Lower lobe of right lung (tissue), 2 donors: Measurements from ENCODE around the gene TRPV4. TPM values are rescaled to one million over a fixed set of nuclear protein-coding genes. Genes with fewer than 3 reads are reported as not detected.

Experiments used
- ATAC-seq, 2 donors: fragments of 200-7000 bp; cut with Tn5 transposase; one replicate each; pipeline ENCODE4 v1.9.1; 2020 to 2022; ENCODE audit warnings: mild to moderate bottlenecking in 2 of 2, moderate library complexity in 2 of 2
- DNase-seq: peaks from one replicate; pipeline ENCODE4 v3.0.0-alpha.2; 2020
- H3K27ac ChIP-seq: fragments of 200-600 bp; one replicate; pipeline ENCODE4 v1.8.0; 2022
- H3K27me3 ChIP-seq: fragments of 200-600 bp; one replicate; pipeline ENCODE4 v1.8.0; 2022; ENCODE audit warnings: low read depth
- H3K36me3 ChIP-seq: fragments of 200-600 bp; one replicate; pipeline ENCODE4 v1.8.0; 2022; ENCODE audit warnings: mild to moderate bottlenecking
- H3K4me1 ChIP-seq: fragments of 200-600 bp; one replicate; pipeline ENCODE4 v1.8.0; 2022
- H3K4me3 ChIP-seq: fragments of 200-600 bp; one replicate; pipeline ENCODE4 v1.8.0; 2022; ENCODE audit warnings: mild to moderate bottlenecking
- H3K9me3 ChIP-seq: fragments of 200-600 bp; one replicate; pipeline ENCODE4 v1.8.0; 2022
- CTCF ChIP-seq: fragments of 200-600 bp; IDR thresholded peaks from one replicate; pipeline ENCODE4 v1.8.0; 2022; ENCODE audit warnings: antibody characterized with exemption, mild to moderate bottlenecking
- intact Hi-C: fragments of 100-400 bp; cut with DNase I; formaldehyde crosslinking; loops from one replicate; pipeline ENCODE4 v1.11.0; 2022
- total RNA-seq: library from RNA; stranded (reverse); fragmentation: NEBNext Ultra II Directional; extraction: Animal tissue kit (Norgen Biotek cat#: 25700); gene quantifications from one replicate; pipeline ENCODE4 v1.2.1, GENCODE V29; 2021
- donor health status: DM: no; HTN: yes; CAD: no; lungs with severe emphysema.

The TRPV4 gene
- total RNA-seq, 1 donor from 2014 or later, result 7.7 TPM

- intact Hi-C loops, result no loop called here
Measured at GRCh38 chr12:109824731-109825130, 8.5 kb downstream of the TRPV4 start.

GRCh38 chr12:109822951-109823411, 10.2 kb downstream of the TRPV4 start:
- DNase-seq (no peak), ATAC-seq (peak; percentile 11 to 16)
- intact Hi-C loops, result no loop called here
- H3K4me3 ChIP-seq, result no peak overlapping the region
- no peaks in the 10 kb centered on the region for H3K4me1 ChIP-seq
- no peaks in the 10 kb centered on the region for H3K9me3 ChIP-seq
- no peak overlapping the region for H3K27ac ChIP-seq
- H3K36me3 ChIP-seq, result no peaks in the 10 kb centered on the region
- H3K27me3 ChIP-seq, result no peaks in the 10 kb centered on the region
- TF ChIP-seq CTCF, result no peak

More at GRCh38 chr12:109824731-109825130, 8.5 kb downstream of the TRPV4 start:
- no peaks in the 10 kb centered on the region for H3K36me3 ChIP-seq
- peaks cover 8% of the 10 kb centered on the region for H3K27me3 ChIP-seq
- TF ChIP-seq CTCF, result no peak
- no peaks in the 10 kb centered on the region for H3K9me3 ChIP-seq
- DNase-seq (no peak), ATAC-seq (no peak)
- H3K4me1 ChIP-seq, result no peaks in the 10 kb centered on the region
- H3K27ac ChIP-seq, result no peak overlapping the region
- no peak overlapping the region for H3K4me3 ChIP-seq

GRCh38 chr12:109822416-109822815, 10.8 kb downstream of the TRPV4 start:
- no peaks in the 10 kb centered on the region for H3K9me3 ChIP-seq
- no peak for TF ChIP-seq CTCF
- H3K4me1 ChIP-seq, result no peaks in the 10 kb centered on the region
- H3K27ac ChIP-seq, result no peak overlapping the region
- peaks cover 1% of the 10 kb centered on the region for H3K27me3 ChIP-seq
- intact Hi-C loops, result no loop called here
- DNase-seq (no peak), ATAC-seq (no peak)
- no peak overlapping the region for H3K4me3 ChIP-seq
- no peaks in the 10 kb centered on the region for H3K36me3 ChIP-seq

GRCh38 chr12:109821968-109822367, 11.2 kb downstream of the TRPV4 start:
- Histone ChIP-seq H3K27me3 (peaks cover 4% of the 10 kb centered on the region), H3K4me1 (no peaks in the 10 kb centered on the region), H3K4me3 (no peak overlapping the region), H3K9me3 (no peaks in the 10 kb centered on the region), H3K36me3 (no peaks in the 10 kb centered on the region), H3K27ac (no peak overlapping the region)
- DNase-seq (no peak), ATAC-seq (no peak)
- no peak for TF ChIP-seq CTCF
- intact Hi-C loops, result no loop called here

GRCh38 chr12:109820816-109821381, 12.3 kb downstream of the TRPV4 start:
- no peak for DNase-seq
- intact Hi-C loops, result no loop called here
- no peaks in the 10 kb centered on the region for H3K36me3 ChIP-seq

More at GRCh38 chr12:109820816-109821381, 12.3 kb downstream of the TRPV4 start:
- no peaks in the 10 kb centered on the region for H3K4me1 ChIP-seq
- H3K4me3 ChIP-seq, result no peak overlapping the region
- H3K27me3 ChIP-seq, result peaks cover 4% of the 10 kb centered on the region
- TF ChIP-seq CTCF, result no peak
- H3K9me3 ChIP-seq, result no peaks in the 10 kb centered on the region
- no peak for ATAC-seq
- no peak overlapping the region for H3K27ac ChIP-seq
